Pulmonary artery endothelial cell (primary cell): ENCODE results near the gene SRRT. TPM values are rescaled to one million over a fixed set of nuclear protein-coding genes. Genes with fewer than 3 reads are reported as not detected.
"Not testable (repeated sequence)": the region's sequence is repeated elsewhere in the genome, so short reads cannot be mapped to it uniquely, and the experiment has no call there.

Source experiments
- DNase-seq: peaks from one replicate; pipeline ENCODE4 v3.0.0-alpha.2; 2011; ENCODE audit warnings: low read depth, low spot score
- total RNA-seq: library from RNA; depleted of rRNA; stranded (reverse); fragments of >200 nt; gene quantifications from 2 replicates; pipeline ENCODE4 v1.2.3, GENCODE V29; 2014

Gene SRRT
- total RNA-seq, 1 donor from 2014 or later, result 56.7 TPM

GRCh38 chr7:100893318-100893895, 18.5 kb downstream of the SRRT start:
- no peak for DNase-seq

DNA sequence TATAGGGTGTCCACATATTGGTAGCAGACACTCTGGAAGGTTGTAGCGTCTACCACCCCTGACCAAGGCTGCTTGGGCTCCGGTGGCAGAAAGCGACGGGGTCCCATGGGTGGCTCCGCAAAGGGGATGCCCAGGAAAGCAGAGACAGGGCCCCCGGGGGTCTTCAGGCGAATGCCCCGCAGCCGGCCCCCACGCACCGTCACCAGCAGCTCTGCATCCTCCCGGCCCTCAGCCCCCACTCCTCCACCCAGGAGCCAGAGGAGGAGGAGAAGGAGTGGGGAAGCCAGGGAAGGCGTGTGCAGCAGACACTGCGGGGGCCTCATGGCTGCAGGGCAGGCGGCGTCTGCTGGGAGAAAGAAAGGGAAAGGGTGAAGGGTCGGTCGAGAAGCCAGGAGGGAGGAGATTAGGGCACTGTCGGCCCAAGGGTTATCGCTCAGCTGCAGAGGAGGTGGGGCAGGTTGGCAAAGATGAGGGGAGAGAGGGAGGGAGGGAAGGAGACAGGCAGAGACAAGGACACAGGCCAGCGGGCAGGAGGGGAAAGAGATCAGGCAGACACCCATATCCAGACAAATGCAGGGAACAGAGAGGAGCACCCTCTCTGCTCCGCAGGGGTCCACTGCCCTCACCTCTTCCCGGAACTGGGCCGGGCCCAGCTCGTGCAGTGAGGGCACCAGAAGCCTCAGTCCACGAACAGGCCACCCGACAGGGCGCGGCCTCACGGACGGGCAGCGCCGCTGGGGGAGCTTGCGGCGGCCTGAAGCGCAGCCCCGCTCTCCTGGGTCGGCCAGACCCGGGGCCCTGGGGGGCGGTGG, 19.2 kb downstream of the SRRT start:
- no peak for DNase-seq

GRCh38 chr7:100894860-100895700, 20.2 kb downstream of the SRRT start:
- DNase-seq, result no peak

DNA sequence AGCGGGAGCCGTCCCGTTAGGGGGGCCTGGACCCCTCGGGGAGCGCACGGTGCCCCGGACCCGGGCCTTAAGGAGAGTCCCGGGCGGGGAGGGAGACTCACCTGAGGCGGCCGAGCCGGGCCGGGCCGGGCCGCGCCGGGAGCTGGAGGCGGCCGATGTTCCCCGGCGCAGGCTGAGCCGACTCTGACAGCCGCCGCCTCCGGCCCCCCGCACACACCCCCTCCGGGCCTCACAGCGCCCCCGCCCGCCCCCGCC, 20.7 kb downstream of the SRRT start, which contains the start of gene ACHE:
TSS of gene ACHE (minus strand) at position 188 of the 255 bp plus-strand sequence. CDS start 1,656 bp downstream, outside the sequence.
- DNase-seq, result no peak

GRCh38 chr7:100895956-100896731, 21.2 kb downstream of the SRRT start:
- no peak for DNase-seq

- DNase-seq, result no peak
These were observed 22.1 kb downstream of the SRRT start for GRCh38 chr7:100896732-100897608.

DNA sequence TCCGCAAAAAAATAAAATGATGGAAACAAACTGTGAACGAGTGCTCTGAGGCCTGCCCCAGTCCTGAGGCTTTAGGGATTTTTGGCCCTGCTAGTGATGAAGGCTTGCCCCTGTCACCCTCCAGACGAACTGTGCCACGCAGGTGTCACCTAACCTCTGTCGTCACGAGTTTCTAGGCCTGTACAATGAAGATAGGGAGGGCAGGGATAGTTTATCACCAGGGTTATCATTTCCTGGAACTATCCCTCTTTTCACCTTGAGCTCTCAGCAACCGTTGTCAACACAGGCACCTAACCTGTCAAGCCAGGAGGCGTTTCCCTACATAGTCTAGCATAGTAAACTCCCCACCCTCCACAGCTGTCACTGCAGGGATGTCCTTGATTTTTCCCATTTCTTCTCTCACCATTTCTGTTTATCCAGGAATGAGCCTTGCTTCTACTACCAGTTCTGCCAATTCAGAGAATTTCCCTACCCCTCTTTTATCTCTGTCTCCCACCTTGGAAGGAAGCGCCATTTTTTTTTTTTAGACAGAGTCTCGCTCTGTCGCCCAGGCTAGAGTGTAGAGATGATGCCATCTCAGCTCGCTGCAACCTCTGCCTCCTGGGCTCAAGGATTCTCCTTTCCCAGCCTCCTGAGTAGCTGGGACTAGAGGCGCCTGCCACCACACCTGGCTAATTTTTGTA, 23.0 kb downstream of the SRRT start:
- no peak for DNase-seq

GRCh38 chr7:100899432-100899831, 24.5 kb downstream of the SRRT start:
- no peak for DNase-seq

- DNase-seq, result no peak
These were observed 26.1 kb downstream of the SRRT start for GRCh38 chr7:100900978-100901377.

- no peak for DNase-seq
These were observed 27.0 kb downstream of the SRRT start for GRCh38 chr7:100901921-100902332.

- no peak for DNase-seq
These were observed 27.7 kb downstream of the SRRT start for GRCh38 chr7:100902638-100903037.

DNA sequence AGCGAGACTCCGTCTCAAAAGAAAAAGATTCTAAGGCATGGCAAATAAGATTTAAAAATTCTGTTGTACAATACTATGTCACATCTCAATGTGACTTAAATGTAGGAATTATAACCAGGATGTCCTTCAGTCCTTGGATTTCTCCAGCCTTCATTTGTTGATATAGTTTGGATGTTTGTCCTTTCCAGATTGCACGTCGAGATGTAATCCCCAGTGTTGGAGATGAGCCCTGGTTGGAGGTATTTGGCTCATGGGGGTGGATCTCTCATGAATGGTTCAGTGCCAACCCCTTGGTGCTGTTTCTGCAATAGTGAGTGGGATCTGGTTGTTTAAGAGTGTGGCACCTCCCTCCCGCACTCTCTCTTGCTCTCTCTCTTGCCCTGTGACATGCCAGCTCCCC, 33.6 kb downstream of the SRRT start:
- DNase-seq, result no peak

GRCh38 chr7:100910443-100910842, 35.5 kb downstream of the SRRT start:
- not testable (repeated sequence) for DNase-seq

DNA sequence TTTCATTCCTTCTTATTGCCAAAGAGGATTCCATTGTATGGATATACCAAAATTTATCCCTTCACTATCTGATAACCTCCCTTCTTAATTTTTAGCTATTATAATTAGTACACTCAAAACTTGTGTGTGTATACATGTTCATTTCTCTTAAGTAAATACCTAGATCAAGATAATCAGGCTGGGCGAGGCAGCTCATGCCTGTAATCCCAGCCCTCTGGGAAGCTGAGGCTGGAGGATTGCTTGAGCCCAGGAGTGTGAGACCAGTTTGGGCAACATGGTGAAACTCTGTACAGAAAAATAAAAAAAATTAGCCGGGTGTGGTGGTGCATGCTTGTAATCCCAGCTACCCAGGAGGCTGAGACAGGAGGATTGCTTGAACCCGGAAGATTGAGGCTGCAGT, 36.6 kb downstream of the SRRT start:
- DNase-seq, result no peak

DNA sequence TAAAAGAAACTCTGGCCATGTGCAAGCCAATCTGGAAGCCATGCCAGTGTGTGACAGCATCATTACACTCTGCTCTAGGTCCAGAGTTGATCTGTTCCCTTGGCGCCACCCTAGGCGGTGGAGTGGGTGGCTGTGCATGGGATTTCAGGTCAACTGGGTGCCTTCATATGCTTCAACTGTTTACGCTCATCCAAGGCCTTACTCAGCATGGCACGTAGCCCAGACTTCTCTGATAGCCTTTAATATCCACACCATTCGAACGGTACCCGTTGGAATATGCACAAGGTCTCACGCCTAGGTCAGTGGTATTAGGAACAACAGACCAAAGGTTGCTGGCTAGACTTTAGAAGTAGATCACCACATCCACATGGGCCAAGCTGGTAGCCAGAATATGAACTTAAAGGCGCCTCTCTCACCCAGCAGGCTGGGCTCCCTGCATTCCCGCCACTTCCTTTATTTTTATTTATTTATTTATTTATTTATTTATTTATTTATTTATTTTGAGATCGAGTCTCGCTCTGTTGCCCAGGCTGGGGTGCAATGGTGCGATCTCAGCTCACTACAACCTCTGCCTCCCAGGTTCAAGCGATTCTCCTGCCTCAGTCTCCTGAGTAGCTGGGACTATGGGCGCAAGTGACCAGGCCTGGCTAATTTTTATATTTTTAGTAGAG, 39.4 kb downstream of the SRRT start:
- no peak for DNase-seq

DNA sequence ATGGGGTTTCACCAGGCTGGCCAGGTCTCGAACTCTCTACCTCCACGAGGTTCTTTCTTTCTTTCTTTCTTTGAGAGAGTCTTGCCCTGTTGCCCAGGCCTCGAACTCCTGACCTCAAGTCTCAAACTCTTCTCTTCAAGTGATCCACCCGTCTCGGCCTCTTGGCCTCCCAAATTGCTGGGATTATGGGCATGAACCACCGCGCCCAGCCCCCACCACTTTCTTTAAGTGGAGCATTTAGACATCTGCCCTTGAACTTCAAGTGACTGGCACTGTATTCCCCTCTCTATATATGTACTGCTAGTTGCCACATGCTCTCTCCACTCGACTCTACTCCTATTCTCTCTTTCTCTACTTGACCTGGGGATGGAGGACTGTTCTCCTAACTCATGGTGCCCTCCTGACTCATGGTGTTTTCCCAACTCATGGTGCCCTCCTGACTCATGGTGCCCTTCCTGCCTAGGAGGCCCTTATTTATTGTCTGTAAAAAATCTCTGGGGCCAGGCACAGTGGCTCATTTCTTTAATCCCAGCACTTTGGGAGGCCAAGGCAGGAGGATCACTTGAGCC, 40.1 kb downstream of the SRRT start:
- no peak for DNase-seq

- not testable (repeated sequence) for DNase-seq
These were observed 44.4 kb downstream of the SRRT start for GRCh38 chr7:100919335-100919734.

- DNase-seq, result not testable (repeated sequence)
These were observed 45.0 kb downstream of the SRRT start for GRCh38 chr7:100919779-100920437.

GRCh38 chr7:100921039-100921438, 46.1 kb downstream of the SRRT start:
- DNase-seq, result no peak
